ENCODE data around the gene CLDN5.

CLDN5 gene

DNA sequence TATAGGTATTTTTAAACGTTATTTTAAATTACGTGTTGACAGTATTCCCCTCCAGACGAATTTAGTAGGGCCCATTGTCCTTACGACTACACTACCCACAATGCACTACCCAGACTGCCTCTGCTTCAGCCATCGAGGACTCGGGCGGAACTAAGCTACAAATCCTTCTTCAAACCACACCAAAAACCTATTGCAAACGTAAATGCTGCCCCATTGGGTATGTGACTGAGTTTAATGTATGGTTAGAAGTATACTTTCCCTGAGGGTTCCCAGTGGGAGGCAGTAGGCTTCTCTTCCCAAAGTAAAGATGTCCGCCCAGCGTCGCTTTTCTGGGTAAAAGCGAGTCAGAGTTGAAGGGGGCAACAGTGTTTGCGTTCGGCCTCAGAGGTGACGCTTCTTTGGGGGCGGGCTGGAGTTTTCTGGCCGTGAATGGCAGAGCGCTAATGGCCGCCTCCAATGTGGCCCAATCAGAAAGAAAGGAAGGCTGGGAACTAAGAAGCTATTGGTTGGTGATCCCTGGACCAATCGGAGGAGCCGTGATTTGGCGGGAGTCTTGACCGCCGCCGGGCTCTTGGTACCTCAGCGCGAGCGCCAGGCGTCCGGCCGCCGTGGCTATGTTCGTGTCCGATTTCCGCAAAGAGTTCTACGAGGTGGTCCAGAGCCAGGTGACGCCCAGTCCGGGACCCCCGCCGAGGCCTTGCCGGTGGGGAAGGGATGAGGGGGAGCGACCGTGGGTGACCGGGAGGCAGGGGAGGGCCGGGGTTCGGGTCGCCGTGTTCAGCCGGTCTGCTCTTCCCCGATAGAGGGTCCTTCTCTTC lies 44.6 kb downstream of the CLDN5 start, which contains the start of gene CDC45:
Gene CDC45 (plus strand): TSS at position 566 of the 818 bp plus-strand sequence. CDS start 49 bp downstream, at position 615.
- DNase-seq (ENCODE audit: low read depth): peak; percentile 98

DNA sequence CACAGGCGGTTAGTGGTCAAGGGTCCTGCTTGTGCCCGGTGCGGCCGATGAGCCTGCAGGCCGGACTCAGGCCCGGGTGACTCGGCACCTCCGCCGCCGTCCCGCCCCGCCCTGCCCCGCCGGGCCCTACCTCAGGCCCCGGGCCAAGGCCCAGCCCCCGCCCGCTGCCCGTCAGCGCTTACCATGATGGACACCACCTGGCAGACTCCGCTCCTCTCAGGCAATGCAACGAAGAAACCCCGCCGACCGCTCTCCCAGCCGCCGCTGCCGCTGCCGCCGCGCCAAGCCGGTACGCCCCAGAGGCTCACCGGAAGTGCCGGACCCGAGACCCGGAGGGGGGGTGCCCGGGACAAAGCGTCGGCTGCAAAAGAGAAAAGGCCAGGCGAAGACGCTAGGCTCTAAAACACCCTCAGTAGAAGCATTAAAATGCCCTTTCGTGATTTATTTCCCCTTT lies 45.3 kb downstream of the CLDN5 start, which contains the start of gene UFD1:
Gene UFD1 (minus strand): TSS at position 293 of the 454 bp plus-strand sequence. CDS start 108 bp downstream, at position 185.
- peak; percentile 56 for DNase-seq (ENCODE audit: low read depth)

DNA sequence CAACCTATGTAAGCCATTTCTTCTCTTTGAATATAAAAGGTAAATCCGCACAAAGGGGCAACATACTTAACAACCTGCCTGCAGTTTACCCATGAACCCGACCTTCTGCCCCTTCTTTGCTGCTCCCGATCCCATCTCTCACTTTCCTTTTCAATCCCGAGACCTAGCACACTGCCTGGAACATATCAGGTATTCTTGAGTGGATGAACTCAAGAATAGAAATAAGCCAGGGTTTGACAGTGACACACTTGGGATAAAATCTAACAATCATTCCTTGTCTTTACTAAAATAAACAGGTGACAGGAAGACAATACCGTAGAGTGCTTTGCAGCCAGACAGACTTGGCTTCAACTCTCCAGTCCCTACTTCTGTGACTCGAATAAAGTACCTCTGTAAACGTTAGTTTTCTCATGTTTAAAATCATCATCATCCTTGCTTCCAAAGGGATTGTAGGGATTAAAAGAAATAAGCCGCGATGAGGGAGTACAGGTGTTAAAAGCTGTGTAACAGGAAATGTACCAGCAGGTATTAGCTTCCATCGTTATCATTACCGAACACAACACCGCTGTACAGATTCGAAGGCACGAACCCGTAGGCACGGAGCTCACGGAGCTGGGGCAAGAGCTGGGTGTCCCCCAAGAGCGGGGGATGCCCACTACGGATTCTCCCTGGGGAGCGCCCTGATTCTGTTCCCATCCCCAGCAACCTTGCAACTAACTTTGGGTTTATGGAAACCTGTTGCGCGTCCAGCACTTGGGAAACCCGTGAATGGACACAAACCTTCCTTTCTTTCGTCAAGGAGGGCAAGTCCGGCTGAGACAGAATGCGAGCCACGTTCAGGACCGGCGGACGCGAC lies 45.9 kb downstream of the CLDN5 start:
- no peak for DNase-seq (ENCODE audit: low read depth)

DNA sequence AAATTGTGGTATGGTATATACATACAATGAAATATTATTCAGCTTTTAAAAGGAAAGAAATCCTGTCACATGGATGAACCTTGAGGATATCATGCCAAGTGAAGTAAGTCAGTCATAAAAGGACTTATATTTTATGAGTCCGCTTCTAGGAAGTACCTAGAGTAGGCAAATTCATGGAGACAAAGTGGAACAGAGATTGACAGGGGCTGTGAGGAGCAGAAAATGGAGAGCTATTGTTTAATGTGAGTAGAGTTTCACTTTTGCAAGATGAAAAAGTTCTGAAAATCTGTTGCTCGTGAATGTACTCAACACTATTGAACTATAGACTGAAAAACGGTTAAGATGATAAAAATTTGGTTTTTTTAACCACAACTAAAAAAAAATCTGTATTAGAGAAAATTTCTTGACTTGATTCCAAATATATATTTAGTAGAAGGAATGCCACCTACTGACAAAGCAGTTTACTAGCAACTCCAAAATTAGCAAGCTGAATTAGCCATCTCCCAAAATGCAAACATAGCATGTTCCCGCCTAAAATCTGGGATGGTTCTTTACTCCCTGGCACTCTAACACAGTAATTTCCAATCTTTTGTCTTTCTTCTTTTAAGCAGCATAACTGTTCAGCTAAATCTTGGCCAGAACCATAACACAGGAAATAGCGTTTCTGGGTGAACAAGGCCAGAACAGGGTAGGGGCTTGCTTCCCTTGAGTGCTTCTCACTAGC lies 46.7 kb downstream of the CLDN5 start:
- no peak for DNase-seq (ENCODE audit: low read depth)

DNA sequence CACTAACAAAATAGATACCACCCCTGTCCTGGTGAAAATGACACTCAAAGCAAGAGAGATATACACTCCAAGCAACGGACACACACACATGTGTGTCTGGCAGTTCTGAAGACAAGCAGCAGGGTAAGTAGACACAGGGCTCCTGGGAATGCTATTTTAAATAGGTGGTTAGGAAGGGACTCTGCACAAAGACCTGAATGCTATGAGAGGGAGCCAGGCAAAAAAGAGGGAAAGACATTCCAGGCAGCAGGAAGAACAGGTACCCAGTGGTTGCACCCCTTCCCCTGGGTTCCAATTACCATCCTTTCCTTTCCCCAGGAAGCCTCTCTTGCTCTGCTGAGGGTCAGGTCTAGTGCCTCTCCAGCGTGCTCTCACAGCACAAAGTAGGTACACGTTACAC lies 48.2 kb downstream of the CLDN5 start:
- no peak for DNase-seq (ENCODE audit: low read depth)

DNA sequence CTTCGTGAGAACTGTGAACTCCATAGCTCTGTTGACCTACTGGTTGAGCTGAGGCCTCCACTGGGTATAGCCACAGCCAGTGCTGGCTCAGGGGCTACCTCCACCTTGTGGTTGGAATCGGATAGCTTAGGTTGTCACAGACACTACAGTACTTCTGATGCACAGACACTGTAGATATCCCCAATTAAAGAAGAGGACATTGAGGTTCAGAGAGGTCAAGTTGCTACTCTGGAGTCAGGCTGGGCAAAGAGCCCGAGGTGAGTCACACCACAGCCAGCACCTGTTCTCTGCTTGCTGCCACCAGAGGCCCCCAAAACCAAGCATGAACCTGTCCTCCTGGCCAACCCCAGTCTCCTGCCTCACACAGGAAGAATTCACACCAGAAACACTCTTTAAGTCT lies 50.6 kb downstream of the CLDN5 start:
- no peak for DNase-seq (ENCODE audit: low read depth)

All from GM04504 (cell line).